HG03571 (cell line): ENCODE measurements around the gene SLC22A4.

Source experiments
- ATAC-seq: cut with Tn5 transposase; IDR thresholded peaks from one replicate; pipeline ENCODE4 v1.9.1; 2021; ENCODE audit not compliant: unreplicated experiment

Gene SLC22A4

DNA sequence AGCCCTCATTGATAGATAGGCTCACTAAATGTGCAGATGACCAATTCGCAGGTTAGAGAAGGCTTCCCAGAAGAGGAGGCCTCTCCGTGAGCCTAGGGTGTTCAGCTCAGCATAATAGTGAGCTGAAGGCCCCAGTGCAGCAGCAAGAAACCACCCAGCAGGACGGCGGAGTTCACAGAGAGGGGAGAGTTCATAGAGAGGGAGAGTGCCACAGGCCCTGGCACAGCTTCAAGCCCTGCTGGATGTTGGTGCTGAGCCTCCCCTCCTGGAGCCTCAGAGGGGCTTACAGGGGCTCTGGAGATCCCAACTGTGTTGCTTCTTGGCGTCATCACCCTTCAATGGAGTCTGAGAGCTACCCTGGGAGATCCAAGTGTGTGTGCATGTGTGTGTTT is 77.4 kb downstream of the SLC22A4 start:
- ATAC-seq = no peak

DNA sequence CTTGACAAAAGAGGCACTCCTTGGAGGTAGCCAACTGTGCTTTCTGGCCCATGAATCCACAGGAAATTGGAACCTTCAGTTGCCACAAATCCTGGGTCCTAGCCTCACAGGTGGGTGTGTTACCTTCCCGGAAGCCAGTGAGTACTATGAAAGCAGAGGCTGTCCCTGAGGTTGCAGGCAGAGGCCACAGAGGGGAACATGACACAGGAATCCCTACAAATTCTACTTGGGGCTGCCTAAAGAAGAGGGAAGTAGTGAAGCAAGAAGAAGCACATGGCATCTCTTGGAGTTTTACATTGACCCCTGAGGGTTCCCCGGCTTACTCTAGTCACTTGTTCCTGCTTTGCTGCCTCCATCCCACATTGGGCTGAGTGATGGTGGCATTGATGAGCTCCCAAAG is 77.9 kb downstream of the SLC22A4 start:
- ATAC-seq = no peak

DNA sequence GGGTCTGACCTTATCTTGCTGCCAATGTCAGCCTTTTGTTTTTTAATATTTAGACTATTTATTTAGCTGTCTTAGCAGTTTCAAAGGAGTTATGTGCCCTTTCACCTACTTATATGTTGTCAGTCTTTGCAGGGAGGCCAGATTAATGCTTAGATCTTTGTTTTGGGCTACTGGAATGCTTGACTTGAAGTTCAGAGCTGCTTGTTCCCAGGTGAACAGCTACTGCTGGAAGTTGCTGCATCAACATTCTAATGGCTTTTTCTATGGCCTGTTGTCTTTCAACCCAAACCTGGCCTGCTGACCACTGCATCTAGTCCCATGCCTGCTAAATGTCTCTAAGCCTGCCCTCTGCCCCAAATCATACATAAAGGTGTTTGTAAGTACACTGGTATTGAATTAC is 78.3 kb downstream of the SLC22A4 start:
- no peak for ATAC-seq

DNA sequence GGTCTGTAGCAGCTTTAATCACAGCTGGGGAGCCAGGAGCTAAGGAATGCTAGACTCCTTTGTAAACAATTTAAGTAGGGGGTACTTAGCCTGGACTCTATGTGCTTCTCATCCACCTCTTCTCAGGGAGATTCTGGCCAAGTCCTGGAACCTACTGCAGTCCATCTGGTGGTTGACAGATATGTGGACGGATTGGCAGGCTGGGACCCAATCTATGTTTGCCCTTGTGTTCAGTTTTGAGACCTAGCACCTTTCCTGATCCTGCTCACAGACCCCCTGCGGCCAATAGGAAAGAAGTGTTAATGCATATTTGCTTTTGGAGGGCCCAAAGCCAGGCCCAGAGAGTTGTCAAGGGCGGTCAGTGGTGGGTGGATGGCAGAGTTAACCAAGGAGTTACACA is 81.8 kb downstream of the SLC22A4 start:
- no peak for ATAC-seq

DNA sequence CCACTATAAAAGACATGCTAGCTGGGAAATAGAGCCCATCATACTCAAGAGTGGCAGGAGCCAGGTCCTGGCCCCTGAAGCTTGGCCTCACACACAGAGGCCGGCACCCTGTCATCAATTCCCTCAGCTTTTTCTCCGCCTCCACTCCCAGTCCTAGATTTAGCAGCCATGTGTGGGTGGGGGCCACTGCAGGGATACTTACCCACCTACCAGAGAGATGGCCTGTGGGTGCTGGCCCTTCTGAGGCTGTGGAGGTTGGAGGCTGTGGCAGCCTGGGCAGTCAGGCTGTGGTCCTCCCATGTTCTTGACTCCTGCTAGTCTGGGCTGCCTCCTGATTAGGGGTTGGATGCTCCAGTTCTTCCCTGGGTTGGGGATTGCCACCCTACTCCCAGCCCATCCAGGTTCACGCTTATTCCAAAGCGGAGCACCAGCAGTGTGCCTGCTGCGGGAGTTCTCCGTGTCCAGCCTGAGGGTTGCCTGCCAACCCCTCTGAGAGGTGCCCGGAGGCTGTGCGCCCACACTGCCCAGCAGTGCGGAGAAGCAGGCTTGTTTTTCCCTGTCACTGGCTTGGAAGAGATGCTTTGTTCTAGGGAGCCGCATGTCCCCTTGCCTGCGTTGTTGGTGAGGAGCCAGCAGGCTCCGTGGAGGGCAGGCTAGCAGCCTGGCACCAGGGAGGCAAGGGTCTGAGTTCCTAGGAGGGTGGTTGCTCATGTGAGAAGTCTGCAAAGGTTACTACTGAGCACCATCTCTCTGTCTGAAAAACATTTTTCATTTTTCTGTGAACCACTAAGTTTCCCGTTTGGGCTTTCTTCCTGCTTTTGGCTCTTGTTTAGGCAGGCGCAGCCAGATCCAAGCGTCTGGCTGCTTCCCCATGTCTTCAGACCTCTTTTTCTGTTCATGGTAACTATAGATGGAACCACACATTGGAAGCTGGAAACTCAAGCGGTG is 82.8 kb downstream of the SLC22A4 start:
- ATAC-seq = no peak

DNA sequence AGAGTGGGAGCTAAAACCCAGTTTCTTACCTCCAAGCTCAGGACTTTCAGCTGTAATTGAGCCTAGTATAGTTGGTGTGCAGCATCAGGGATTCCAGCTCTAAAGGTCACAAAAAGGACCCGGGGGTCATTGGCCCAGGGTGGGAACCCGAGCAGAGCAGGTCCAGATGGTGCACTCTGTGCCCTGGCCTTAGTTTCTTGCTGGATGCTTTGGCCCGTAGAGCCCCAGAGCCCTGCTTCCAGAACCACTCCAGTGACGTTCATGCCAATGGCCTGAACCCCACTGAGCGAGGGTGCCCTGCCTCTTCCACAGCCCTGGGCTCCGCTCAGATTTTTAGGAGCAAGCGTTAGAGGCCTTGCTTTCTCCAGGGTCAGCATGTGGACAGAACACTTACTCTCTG is 83.5 kb downstream of the SLC22A4 start:
- no peak for ATAC-seq

DNA sequence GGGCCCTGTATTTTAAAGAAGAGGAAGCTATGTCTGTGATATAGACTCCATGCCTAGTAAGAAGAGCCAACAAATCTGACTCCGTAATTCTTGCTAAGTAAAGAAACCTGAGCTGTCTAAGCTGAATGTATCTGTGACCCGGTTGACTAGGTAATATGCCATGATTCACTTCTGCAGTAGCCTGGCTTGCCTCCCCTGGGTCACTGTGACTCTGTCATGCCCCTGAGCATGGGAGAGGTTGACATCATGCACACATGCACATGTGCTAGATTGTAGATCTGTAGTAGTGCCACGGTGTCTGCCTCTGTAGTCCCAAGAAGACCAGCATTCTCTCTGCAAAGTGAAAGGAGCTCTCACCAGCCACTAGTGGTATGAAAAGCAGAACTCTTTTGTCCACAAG is 84.4 kb downstream of the SLC22A4 start:
- no peak for ATAC-seq

DNA sequence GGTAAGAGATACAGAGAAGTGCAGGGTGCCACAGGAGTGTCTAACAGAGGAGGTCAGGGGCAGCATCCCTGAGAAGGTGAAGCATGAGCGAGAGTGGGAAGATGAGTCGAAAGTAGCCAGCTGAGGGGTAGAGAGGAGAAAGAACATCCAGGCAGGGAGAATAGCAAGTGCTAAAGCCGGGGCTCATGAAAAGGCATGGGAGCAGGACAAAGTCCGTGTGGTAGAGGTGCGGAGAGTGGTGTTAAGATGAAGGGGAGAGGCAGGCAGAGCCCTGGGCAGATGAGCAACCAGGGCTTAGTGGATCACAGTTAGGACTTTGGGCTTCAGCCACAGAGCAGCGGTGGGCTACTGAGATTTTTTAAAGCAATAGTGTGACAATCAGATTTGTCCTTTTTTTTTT is 85.9 kb downstream of the SLC22A4 start:
- ATAC-seq = no peak

DNA sequence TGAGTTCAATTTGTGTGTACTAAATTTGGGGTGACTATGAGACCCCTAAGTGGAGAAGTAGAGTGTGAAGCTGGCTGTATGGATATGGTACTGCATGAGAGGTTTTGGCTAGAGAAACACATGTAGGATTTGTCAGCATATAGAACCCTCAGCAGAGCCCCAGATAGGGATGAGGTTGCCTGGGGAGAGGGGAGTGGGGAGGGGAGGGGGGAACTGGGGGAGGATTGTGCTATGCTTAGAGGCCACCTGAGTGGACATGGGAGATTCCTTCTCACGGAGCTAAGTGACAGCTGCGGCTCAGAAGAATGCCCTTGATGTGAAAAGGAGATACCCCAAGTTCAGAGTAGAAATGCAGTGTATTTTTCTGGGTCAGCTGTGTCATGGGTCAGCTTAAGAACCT is 86.5 kb downstream of the SLC22A4 start:
- no peak for ATAC-seq

DNA sequence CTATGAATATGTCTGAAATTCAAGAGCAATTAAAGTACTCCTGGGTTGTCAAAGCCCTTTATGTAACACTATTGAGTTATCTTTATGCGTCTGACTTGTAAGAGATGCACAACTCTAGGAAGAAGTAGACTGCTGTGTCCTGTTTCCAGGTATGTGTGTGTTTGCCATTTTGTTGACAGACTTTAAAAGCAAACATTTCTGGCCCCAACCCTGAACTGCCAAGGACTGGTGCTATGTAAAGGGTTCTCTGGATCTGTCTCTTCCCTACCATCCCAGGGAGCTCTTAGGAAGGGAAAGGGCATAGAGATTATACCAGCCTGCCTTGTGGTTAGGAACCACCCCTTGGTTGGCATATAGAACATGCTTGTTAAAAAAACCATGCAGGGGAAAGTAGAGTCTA is 87.4 kb downstream of the SLC22A4 start:
- no peak for ATAC-seq

DNA sequence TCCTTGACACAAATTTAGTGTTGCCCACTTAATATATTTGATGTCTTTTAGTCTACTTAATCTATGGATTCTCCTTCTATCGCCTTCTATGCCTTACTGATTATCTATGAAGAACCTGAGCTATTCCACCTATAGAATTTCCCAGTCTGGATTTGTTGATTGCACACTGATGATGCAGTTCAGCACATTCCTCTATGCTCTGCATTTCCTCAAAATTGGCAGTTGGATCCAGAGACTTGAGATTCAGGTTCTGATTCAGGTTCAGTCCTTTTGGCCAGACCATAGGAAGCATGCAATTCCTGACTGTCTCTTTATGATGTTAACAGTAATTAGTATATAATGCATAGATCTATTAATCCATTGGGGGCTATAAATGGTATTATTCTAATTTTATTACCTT is 89.1 kb downstream of the SLC22A4 start:
- ATAC-seq = no peak

DNA sequence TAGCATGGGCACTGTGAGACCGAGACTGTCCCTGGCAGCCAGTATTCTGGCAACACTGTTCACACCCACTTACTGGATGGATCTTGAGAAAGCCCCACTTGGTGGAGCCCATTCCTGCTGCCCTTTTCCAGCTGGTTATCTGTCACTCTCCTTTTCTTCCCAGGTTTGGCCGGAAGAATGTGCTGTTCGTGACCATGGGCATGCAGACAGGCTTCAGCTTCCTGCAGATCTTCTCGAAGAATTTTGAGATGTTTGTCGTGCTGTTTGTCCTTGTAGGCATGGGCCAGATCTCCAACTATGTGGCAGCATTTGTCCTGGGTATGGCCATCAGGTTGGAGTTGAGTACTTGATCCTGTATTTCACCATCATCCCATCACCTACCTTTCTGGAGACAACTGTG is 89.8 kb downstream of the SLC22A4 start:
- ATAC-seq = no peak

DNA sequence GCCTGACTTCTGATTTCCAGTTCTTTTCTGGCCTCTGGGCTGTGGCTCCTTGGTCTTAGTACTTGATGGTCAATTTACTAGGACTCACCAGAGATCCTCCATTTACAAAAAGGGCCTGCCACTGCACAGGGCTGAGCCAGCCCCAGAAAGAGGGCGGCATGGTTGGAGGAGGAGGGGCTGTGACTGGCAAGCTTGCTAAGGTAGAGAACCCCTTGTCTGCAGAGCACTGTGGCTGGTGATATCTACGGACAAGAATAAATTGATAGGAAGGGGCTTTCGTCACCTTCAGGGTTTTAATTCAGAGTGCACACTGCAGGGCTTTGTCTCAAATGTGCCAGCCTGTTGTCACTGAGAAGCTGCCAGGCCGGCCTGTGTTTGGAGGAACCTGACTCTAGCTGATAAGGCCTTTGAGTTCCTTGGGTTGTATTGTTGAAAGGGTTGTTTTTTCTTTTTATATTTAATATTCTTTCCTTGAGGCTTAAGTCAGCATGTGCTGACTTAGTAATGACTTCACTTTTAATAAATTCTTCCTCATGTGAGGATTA is 90.4 kb downstream of the SLC22A4 start:
- ATAC-seq = no peak

DNA sequence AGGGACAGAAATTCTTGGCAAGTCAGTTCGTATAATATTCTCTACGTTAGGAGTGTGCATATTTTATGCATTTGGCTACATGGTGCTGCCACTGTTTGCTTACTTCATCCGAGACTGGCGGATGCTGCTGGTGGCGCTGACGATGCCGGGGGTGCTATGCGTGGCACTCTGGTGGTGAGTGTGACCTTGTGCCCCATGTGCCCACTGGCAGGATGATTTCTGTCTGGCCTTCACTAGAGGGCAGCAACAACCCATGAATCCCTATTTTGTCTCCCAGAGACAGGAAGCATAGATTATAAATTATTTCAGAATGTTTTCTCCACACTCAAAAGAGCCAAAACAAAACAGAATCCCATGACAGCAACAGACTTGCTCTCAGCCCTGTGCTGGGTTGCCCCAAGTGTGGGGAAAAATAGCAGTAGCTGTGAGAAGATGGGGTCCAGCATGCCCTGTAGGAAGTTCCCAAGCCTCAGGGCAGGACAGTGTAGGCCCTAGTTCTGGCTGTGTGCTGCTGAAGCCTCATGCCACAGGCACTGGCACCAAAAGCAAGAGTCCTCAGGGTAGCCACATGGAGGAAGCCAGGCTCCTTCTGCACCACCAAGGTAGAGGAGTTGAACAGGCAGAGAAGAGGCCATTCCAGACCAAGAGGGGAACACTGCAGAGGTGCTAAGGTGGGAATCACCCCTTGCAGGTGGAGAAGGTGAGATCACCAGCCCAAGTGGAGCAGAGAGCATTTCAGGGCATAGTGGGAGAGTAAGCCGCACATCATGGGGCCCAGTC is 91.3 kb downstream of the SLC22A4 start:
- no peak for ATAC-seq

DNA sequence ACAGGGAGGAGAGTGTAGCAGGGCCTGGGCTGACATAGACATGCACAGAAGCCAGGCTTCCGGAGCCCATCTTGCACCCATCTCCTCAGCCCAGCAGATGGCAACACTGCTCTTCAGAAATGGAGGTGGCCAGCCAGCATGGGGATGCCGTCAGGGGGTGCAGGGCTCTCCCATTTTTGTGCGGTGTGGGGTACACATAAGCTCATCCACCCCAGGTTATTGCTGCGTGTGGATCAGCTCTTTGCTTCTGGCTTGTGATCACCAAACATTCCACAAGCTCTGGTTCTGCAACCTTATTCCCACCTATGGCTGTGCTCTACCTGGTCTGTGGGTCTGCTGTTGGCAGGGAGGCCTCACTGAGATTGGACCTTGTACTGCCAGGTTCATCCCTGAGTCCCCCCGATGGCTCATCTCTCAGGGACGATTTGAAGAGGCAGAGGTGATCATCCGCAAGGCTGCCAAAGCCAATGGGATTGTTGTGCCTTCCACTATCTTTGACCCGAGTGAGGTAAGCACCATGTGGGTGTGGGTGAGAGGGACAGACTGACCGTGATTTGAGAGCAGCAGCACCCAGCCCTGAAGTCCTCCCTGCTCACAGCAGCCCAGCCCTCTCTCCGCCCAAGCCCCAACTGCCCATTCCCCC is 92.6 kb downstream of the SLC22A4 start:
- ATAC-seq = peak; percentile 84

DNA sequence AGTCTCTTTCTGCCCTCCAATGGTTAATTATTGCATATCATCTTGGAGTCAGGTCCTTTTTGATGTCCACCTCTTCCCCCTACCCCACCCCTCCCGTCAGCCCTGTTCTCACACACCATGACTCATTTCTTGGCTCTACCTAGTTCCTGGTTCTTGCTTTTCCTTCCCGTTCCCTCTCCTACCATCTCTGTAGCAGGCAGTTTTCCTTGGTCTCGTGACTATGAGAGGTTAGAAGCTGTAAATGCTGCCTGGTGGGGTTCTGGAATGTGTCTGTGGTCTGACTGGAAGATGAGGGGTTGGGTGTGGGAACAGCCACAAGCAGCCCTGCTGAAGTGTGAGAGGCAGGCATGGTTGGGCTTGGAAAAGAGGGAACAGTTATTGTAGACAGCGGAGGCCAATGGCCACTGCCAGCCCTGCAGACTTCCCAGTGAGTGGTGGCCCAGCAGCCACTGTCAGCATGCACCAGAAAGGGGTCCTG is 93.5 kb downstream of the SLC22A4 start:
- ATAC-seq = no peak

DNA sequence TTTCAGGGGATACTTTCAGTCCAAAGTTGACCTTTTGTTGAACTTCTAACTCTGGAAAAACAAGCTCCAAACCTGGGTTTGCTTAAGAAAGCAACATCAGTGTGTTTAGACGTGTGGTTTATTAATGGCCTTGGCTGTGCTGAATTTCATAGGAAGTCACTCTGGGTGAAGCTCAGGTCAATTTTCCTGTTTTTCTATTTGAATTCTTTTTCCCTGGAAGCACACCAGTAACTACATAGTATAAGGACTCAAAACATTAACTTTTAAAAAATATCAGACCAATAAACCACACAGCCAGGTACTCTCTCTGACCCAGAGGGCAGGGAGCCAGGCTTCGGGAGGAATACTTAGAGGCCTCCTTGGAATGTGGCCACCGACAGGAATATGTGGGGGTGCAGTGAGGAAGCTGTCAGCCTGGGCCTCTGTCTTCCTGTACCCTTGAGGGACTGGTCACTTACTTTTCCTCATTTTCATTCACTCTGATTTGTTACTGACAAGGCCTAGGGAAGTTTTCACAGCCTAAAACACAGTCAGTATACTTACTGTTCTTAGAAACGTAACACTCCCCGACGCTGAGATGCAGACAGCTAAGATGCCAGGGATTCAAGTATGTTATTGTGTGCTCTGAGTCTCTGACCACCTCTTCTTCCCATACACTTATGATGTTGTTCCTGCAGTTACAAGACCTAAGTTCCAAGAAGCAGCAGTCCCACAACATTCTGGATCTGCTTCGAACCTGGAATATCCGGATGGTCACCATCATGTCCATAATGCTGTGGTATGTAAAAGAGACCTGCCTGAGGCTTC is 94.3 kb downstream of the SLC22A4 start:
- no peak for ATAC-seq

DNA sequence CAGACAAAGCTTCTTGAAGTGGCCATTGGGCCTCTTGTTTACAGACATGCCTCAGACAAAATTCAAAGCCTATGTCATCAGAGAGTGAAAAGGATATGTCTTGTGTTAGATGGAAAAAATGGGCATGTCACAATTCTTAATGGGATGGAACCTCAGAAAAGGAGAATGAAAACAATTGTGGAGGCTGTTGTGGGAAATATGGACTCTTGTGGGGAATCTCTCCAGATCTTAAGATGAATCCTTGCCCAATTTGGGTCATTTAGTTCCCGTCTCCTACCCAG is 94.8 kb downstream of the SLC22A4 start:
- no peak for ATAC-seq

DNA sequence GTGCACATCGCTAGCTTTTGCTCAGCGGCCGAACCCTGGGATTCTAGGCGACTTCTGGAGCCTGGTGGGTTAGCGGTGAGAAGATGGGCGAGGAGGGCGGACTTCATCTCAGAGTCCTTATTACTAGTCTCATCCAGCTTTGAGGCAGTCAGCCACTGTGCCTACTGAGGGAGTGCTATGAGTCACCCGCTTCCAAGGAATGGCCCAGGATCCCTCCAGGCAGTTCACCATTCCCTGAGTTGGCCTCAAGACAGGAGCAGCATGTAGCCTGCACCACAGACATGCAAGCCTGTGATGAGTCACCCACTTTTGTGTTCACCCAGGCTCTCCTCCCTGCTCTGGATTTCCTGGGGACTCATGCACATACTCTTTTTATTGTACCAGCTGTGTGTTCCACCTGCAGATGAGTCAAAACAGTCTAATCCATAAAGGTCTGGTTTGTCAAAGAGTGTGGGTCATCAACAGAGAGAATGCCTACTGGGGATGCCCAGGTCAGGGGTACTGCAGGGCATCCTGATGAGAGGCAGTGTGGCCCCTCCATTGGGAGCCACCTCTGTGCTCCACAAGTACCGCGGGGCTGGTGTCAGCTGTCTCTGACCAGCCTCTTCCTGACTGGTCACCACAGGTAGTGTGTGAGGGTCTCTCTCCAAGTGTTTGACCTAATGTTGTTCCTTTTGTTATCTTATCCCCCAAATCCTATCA is 95.5 kb downstream of the SLC22A4 start:
- no peak for ATAC-seq

DNA sequence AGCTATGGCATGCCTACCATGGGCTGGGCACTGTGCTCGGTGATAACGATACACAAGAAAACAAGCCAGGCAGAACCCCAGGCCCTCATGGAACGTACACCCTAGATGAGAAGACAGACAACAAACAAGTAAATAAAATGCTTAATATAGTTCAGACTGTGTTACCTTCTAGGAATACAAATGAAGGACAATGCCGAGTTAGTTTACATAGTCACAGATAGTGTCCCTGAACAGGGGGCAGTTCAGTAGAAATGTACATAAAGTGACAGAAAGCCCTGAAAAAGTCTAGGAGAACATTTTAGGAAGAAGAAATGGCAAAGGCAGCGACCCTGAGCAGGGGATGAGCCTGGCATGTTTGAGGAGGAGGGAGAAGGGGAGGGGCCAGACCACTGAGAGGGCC is 97.1 kb downstream of the SLC22A4 start:
- no peak for ATAC-seq
